Smooth muscle cell (in vitro differentiated cells): Measurements from ENCODE around the gene SMARCC1. TPM values are rescaled to one million over a fixed set of nuclear protein-coding genes. Genes with fewer than 3 reads are reported as not detected.

Experiments
- DNase-seq: peaks from one replicate; lab custom pipeline; 2025; ENCODE audit not compliant: unreplicated experiment; lab: John Stamatoyannopoulos, UW
- H2AFZ ChIP-seq: fragments of 200-600 bp; sonication (generic); 2 replicates; pipeline ENCODE4 v1.6.0; 2016; ENCODE audit warnings: antibody characterized with exemption, low read depth, mild to moderate bottlenecking
- H3F3A ChIP-seq: fragments of 200-600 bp; sonication (generic); 2 replicates; pipeline ENCODE4 v1.6.0; 2017; ENCODE audit warnings: antibody characterized with exemption, low read depth
- H3K27ac ChIP-seq: fragments of 200-600 bp; sonication (generic); 2 replicates; pipeline ENCODE4 v1.5.1; 2016; ENCODE audit warnings: low read depth, mild to moderate bottlenecking
- H3K27me3 ChIP-seq: fragments of 200-600 bp; sonication (generic); 2 replicates; pipeline ENCODE4 v1.6.1; 2016; ENCODE audit warnings: low read depth, mild to moderate bottlenecking
- H3K36me3 ChIP-seq: fragments of 200-600 bp; sonication (generic); 2 replicates; pipeline ENCODE4 v1.5.1; 2016; ENCODE audit warnings: low read depth
- H3K4me1 ChIP-seq: fragments of 200-600 bp; sonication (generic); 2 replicates; pipeline ENCODE4 v1.5.1; 2016; ENCODE audit warnings: low read depth
- H3K4me2 ChIP-seq: fragments of 200-600 bp; sonication (generic); 2 replicates; pipeline ENCODE4 v1.6.0; 2016; ENCODE audit warnings: mild to moderate bottlenecking
- H3K4me3 ChIP-seq: fragments of 200-600 bp; sonication (generic); 2 replicates; pipeline ENCODE4 v1.5.1; 2016; ENCODE audit warnings: mild to moderate bottlenecking
- H3K79me2 ChIP-seq: fragments of 200-600 bp; sonication (generic); 2 replicates; pipeline ENCODE4 v1.6.0; 2016; ENCODE audit warnings: low read depth, mild to moderate bottlenecking
- H3K9ac ChIP-seq: fragments of 200-600 bp; sonication (generic); 2 replicates; pipeline ENCODE4 v1.6.0; 2016; ENCODE audit warnings: low read depth
- H3K9me3 ChIP-seq: fragments of 200-600 bp; sonication (generic); replicated peaks from 2 replicates; pipeline ENCODE4 v1.5.1; 2016; ENCODE audit warnings: low read depth
- H4K20me1 ChIP-seq: fragments of 200-600 bp; sonication (generic); 2 replicates; pipeline ENCODE4 v1.6.0; 2016; ENCODE audit warnings: low read depth
- CTCF ChIP-seq: fragments of 200-600 bp; sonication (generic); IDR thresholded peaks from 2 replicates; pipeline ENCODE4 v1.5.1; 2017; ENCODE audit warnings: borderline replicate concordance, mild to moderate bottlenecking, antibody characterized with exemption; ENCODE audit not compliant: insufficient read depth, poor library complexity, severe bottlenecking
- WGBS: methylation state at CpG from one replicate; pipeline ENCODE4 v1.1.7; 2016; ENCODE audit warnings: low lambda C conversion rate; 5-methylcytosine and 5-hydroxymethylcytosine counted together
- polyA plus RNA-seq: library from polyadenylated mRNA; unstranded; fragments of >200 nt; fragmentation: Nextera tagmentation; extraction: Ambion mirVana; gene quantifications from 2 replicates; pipeline ENCODE4 v1.2.1, GENCODE V29; 2016
- total RNA-seq: library from RNA; depleted of rRNA; stranded (reverse); fragments of >200 nt; gene quantifications from 2 replicates; pipeline ENCODE4 v1.2.3, GENCODE V29; 2014

Gene SMARCC1
- total and polyA plus RNA-seq, 2 experiments from 2014 or later: 40.5 to 50.3 TPM

GRCh38 chr3:47791193-47791855, 9.6 kb upstream of the SMARCC1 start:
- DNase-seq: no peak
- 95% methylated on average over 16 of the region's 16 CpGs for WGBS

GRCh38 chr3:47783673-47784072, 2.0 kb upstream of the SMARCC1 start:
- Histone ChIP-seq H3K79me2 (peaks cover 26% of the 10 kb centered on the region), H3K27me3 (no peaks in the 10 kb centered on the region), H3K4me2 (no peak overlapping the region), H3F3A (peaks cover 8% of the 10 kb centered on the region), H3K4me1 (peaks cover 18% of the 10 kb centered on the region), H4K20me1 (peaks cover 19% of the 10 kb centered on the region), H3K27ac (no peak overlapping the region), H2AFZ (no peak overlapping the region), H3K36me3 (no peaks in the 10 kb centered on the region), H3K4me3 (no peak overlapping the region), H3K9ac (no peak overlapping the region), H3K9me3 (no peaks in the 10 kb centered on the region)
- TF ChIP-seq CTCF: no peak
- no peak for DNase-seq

More at GRCh38 chr3:47791193-47791855, 9.6 kb upstream of the SMARCC1 start:
- Histone ChIP-seq H3K4me2 (no peak overlapping the region), H3K79me2 (no peaks in the 10 kb centered on the region), H3K9ac (no peak overlapping the region), H4K20me1 (no peaks in the 10 kb centered on the region), H3K27me3 (no peaks in the 10 kb centered on the region), H3K36me3 (no peaks in the 10 kb centered on the region), H3F3A (no peaks in the 10 kb centered on the region), H3K4me3 (no peak overlapping the region), H2AFZ (no peak overlapping the region), H3K4me1 (no peaks in the 10 kb centered on the region), H3K27ac (no peak overlapping the region), H3K9me3 (no peaks in the 10 kb centered on the region)
- TF ChIP-seq CTCF: no peak

DNA sequence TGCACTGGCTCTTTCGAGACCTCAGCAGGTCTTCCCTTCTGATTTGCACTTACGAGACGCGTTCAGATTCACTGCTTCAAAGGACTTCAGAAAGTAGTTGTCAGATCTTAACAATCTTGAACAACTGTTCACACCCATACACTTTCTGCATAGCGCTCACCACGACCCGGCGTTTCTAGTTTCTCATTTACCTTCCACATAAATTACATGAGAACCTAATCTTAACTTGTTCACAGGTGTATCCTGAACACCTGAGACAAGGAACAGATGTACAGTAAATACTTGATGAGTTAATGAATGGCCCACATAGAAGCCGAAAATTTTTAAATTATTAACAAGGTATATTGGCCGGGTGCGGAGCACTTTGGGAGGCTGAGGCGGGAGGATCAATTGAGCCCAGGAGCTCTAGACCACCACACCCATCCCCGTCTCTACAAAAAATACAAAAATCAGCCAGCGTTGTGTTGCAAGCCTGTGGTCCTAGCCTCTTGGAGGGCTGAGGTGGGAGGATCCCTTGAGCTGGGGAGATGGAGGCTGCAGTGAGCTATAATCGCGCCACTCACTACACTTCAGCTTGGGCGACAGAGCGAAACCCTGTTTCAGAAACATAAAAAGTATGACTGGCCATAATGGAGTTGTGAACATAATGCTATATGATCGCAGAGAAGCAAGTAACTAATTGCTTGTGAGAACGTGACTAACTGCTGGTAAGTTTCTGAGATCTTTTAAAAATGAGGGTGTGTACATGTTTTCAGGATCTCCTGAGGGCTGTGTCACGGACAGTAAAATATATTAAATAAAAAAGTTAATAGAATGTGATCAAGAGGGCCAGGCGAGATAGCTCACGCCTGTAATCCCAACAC, 984 bp upstream of the SMARCC1 start:
- Histone ChIP-seq H3F3A (peaks cover 8% of the 10 kb centered on the region), H2AFZ (peak overlapping the region; percentile 64), H4K20me1 (peaks cover 29% of the 10 kb centered on the region), H3K27me3 (no peaks in the 10 kb centered on the region), H3K9ac (peak overlapping the region; percentile 99), H3K36me3 (no peaks in the 10 kb centered on the region), H3K4me2 (peak overlapping the region; percentile 92), H3K79me2 (peaks cover 36% of the 10 kb centered on the region), H3K27ac (peak overlapping the region; percentile 94), H3K9me3 (no peaks in the 10 kb centered on the region), H3K4me3 (peak overlapping the region; percentile 83), H3K4me1 (peaks cover 22% of the 10 kb centered on the region)
- DNase-seq: no peak
- 67% methylated on average over 23 of the region's 23 CpGs for WGBS
- no peak for TF ChIP-seq CTCF
